ENCODE data around the gene GRK2.

Gene GRK2

DNA sequence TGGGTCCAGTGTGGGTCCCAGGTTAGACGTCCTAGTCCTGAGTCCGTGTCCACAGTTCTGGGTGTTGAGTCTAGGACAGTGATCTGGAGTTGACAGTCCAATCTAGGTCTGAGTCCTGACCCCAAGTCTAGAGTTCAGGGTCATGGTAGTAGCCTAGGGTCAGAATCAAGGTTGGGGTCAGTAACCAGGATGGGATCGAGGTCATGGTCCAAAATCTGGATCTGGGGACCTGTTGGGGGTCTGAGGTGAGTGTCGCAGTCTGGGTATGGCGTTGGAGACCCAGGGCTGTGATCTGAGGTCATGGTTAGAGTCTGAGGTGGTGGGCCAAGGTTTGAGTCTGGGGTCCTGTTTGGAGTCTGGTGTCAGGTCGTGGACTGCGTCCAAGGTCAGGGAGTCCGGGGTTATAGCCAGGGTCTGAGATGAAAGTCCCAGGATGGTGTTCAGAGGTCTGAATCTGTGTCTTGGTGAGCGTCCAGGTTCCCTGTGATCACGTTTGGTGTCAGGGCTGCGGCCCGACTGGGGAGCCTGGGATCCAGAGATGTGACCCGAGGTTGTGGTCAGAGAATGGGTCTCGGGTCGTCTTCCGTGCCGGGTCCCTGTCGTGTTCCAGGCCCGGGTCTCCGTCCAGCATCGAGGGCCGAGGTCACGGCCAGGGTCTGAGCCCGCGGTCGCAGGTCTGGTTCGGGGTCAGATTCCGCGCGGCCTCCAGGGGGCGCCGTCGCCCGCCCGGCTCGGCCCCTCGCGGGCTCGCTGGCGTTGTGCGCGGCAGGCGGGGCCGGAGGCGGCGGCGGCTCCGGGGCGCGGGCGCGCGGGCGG lies 432 bp upstream of the GRK2 start:
- peak overlapping the region; percentile 96 for H3K27ac ChIP-seq
- POLR2A ChIA-PET (ENCODE audit: low non-redundant PET) = interaction anchor here (1.3 kb wide), 1 partner anchor 51 kb away, joined by 3 read pairs; no protein-coding TSS in a partner anchor
- CTCF ChIA-PET = interaction anchor here (1.0 to 2.6 kb wide), 2 partner anchors 19 to 52 kb away, joined by 4 to 15 read pairs; no protein-coding TSS in a partner anchor
- DNase-seq (ENCODE audit: low spot score) = peak; percentile 70
- TF ChIP-seq CTCF (conservative IDR thresholded peaks at IDR 0.05; ENCODE audit: low read depth) = peak; percentile 84

- POLR2A ChIA-PET (ENCODE audit: low non-redundant PET) = interaction anchor here (0.8 kb wide), 1 partner anchor 10 kb away, joined by 3 read pairs; no protein-coding TSS in a partner anchor
- CTCF ChIA-PET = interaction anchor here (1.0 to 2.6 kb wide), 4 partner anchors 17 to 115 kb away, joined by 4 to 15 read pairs (median 5); no protein-coding TSS in a partner anchor
- peak overlapping the region; percentile 96 for H3K27ac ChIP-seq
- no peak for DNase-seq (ENCODE audit: low spot score)
- no peak for TF ChIP-seq CTCF (conservative IDR thresholded peaks at IDR 0.05; ENCODE audit: low read depth)
Measured at GRCh38 chr11:67267188-67268080, 1.2 kb downstream of the GRK2 start.

DNA sequence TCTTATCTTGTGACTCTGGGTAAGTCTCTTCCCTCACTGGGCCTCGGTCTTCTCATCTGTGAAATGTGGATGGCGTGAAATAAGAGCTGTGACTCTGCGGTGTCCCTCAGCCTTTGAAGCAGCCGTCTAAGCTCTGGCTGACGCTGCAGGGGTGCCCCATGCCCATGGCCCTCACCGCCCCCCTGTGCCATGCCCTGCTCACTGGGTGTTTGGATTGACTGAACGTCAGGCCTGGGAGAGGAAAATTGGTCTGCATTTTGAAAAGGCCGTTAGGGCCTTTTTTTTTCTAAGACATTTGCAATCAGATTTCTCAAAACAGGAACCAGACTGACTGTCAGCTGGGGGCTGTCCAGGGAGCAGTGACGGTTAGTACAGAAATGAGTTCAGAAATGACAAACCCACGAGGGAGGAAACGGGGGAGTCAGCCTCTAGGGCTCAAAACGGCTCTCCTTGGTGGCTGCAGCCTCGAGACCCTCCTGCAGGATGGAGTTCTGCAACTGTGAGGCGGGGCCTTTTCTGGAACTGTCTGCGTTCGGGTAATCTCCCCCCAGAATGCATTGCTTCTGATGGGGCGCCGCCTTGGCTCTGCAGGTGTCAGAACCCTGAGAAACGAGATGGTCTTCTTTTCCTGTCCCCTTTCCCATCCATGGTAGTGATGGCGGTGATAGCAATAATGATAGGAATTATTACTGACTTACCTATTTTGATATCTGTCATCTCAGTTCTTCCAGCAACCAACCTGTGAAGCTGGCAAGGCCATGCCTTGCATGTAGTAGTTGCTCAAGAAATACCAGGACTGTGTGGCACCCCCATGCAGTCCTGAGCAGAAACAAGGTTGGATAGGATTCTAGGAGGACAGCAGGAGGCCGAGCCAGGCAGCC lies 2.0 kb downstream of the GRK2 start:
- no peak for TF ChIP-seq CTCF (conservative IDR thresholded peaks at IDR 0.05; ENCODE audit: low read depth)
- no peak for DNase-seq (ENCODE audit: low spot score)
- POLR2A ChIA-PET (ENCODE audit: low non-redundant PET) = no interaction called here
- peak overlapping the region; percentile 96 for H3K27ac ChIP-seq
- CTCF ChIA-PET = interaction anchor here (1.2 kb wide), 1 partner anchor 114 kb away, joined by 5 read pairs; no protein-coding TSS in a partner anchor

GRCh38 chr11:67268962-67269268 lies 2.6 kb downstream of the GRK2 start:
- DNase-seq (ENCODE audit: low spot score) = no peak
- H3K27ac ChIP-seq = peak overlapping the region; percentile 96
- no peak for TF ChIP-seq CTCF (conservative IDR thresholded peaks at IDR 0.05; ENCODE audit: low read depth)
- POLR2A ChIA-PET (ENCODE audit: low non-redundant PET) = no interaction called here
- CTCF ChIA-PET = no interaction called here

DNA sequence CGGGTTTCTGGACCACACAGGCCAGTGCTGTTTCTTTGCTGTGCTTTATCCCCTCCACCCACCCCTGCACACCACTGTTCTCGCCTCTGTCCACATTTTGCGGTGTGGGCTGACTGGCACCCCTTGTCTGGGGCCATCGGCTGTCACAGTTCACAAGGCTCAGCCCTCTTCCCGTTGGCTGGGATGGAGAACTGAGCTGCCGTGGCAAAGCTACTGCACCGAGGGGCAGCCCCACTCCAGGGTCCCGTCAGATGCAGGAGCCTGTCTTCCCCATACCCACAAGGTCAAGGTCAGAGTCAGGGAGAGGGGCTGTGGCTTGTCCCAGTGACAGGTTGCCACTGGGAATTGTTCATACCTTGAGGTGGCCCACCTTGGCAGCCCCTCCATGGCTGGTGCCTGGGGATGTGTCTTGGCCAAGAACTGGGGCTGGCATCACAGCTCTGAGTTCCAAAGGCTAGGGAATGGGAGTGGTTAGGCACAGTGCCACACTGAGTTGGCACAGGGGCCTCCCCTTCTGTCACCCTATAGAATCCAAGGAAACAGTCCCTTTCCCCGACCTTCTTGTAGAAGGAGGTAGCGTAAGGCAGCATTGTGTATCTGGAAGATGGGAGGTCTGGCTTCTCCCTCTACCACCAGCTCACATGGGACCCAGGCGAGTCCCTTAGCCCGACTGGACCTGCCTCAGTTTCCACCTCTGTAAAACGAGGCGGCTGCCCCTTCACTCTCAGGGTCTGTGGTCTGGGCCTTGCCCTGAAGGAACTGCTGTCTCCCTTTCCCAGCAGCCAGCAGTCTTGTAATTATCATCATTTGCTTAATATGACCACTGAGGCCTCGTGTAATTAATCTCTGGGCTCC lies 3.4 kb downstream of the GRK2 start:
- ChIA-PET POLR2A (ENCODE audit: low non-redundant PET) (interaction anchor here (1.3 kb wide), 1 partner anchor 48 kb away, joined by 3 read pairs; no protein-coding TSS in a partner anchor), CTCF (interaction anchor here (0.6 kb wide), 2 partner anchors 18 to 102 kb away, joined by 3 to 4 read pairs; no protein-coding TSS in a partner anchor)
- DNase-seq (ENCODE audit: low spot score) = no peak
- peak overlapping the region; percentile 96 for H3K27ac ChIP-seq
- TF ChIP-seq CTCF (conservative IDR thresholded peaks at IDR 0.05; ENCODE audit: low read depth) = no peak

Data from RWPE1 (cell line).